ENCODE results near the gene ZNF189.

DNA sequence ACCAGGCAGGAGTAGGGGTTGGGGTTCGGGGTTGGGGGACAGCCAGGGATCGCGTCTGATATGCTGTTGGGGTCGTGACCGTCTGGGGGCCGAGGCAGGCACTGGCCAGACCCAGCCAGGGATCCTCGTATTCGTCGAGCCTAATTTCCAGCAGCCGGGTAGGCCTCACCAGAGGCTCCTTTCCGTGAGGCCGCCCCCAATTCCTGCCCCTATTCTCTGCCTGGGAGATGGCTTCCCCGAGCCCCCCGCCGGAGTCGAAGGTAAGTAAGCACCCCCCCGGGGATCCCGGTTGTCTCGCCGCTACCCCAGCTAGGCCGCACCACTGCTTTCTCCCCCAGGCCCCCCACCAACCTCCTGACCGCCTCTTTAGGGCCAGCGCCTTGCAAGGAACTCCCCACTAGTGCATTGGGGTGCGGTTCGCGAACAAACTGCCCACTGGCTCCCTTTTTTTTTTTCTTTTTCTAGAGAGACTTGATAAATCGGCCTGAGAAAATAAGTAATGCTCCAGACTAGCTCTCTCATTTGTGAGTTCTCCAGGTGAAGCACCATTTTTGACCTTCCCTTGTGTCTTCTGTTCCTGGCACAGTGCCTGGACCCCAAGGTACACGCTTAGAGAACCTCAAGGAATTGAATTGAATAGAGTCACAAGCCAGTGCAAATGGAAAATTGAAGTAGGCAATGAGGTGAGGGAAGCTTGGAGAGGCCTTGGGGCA lies 435 bp downstream of the ZNF189 start:
- TF ChIP-seq, protein P1, sequence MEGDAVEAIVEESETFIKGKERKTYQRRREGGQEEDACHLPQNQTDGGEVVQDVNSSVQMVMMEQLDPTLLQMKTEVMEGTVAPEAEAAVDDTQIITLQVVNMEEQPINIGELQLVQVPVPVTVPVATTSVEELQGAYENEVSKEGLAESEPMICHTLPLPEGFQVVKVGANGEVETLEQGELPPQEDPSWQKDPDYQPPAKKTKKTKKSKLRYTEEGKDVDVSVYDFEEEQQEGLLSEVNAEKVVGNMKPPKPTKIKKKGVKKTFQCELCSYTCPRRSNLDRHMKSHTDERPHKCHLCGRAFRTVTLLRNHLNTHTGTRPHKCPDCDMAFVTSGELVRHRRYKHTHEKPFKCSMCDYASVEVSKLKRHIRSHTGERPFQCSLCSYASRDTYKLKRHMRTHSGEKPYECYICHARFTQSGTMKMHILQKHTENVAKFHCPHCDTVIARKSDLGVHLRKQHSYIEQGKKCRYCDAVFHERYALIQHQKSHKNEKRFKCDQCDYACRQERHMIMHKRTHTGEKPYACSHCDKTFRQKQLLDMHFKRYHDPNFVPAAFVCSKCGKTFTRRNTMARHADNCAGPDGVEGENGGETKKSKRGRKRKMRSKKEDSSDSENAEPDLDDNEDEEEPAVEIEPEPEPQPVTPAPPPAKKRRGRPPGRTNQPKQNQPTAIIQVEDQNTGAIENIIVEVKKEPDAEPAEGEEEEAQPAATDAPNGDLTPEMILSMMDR (conservative IDR thresholded peaks at IDR 0.05), result no peak
- TF ChIP-seq ZFX (IDR thresholded peaks at IDR 0.05), result peak; percentile 86
